ENCODE measurements around the gene GBA2.

- no peak for TF ChIP-seq TCF12 (IDR thresholded peaks at IDR 0.05; ENCODE audit: low read depth)
- TF ChIP-seq EP300 (IDR thresholded peaks at IDR 0.05; ENCODE audit: borderline replicate concordance): no peak
- no peak for TF ChIP-seq YY1 (IDR thresholded peaks at IDR 0.05; ENCODE audit: low read depth)
- no peak for TF ChIP-seq CEBPB (IDR thresholded peaks at IDR 0.05)
- no peak for TF ChIP-seq FOXM1 (IDR thresholded peaks at IDR 0.05; ENCODE audit: borderline replicate concordance, low read depth)
- no peak for TF ChIP-seq NFIC (IDR thresholded peaks at IDR 0.05)
These were observed 14.8 kb upstream of the GBA2 start for GRCh38 chr9:35763803-35764202.
